ENCODE results near the gene PTPN20. TPM values are rescaled to one million over a fixed set of nuclear protein-coding genes. Genes with fewer than 3 reads are reported as not detected.
A peak's percentile ranks its signal among the peaks of the same experiment; 100 is the strongest.
"Not testable (repeated sequence)": the region's sequence is repeated elsewhere in the genome, so short reads cannot be mapped to it uniquely, and the experiment has no call there.

The PTPN20 gene
- 1 to 10 TPM; 3.8 to 5.9 (median 4.2) TPM for total RNA-seq
- 1 to 10 TPM; 1.3 to 4.8 (median 4.0) TPM for polyA plus RNA-seq
- long read RNA-seq, donor 1, partial matches to known transcripts, result 0 of 2 reads
- long read RNA-seq, donor 1, other reads (novel, unspliced or antisense), result 1 of 2 reads
- long read RNA-seq, donor 2, partial matches to known transcripts, result 0 of 11 reads
- long read RNA-seq, donor 2, other reads (novel, unspliced or antisense), result 6 of 11 reads

GRCh38 chr10:46911144-46911876, at the start of gene PTPN20:
Gene PTPN20 (plus strand): TSS chr10:46911428. CDS start chr10:46932500, 21,072 bp downstream.
- H3K27me3 ChIP-seq (ENCODE audit: insufficient read depth in 3 of 3, low read length in 2 of 3); H3K4me1 ChIP-seq; intact Hi-C loops (cut with DNase I); H3K36me3 ChIP-seq (ENCODE audit: insufficient read depth in 1 of 2, low read depth in 1 of 2); H3K9me3 ChIP-seq; H3K27ac ChIP-seq: not testable (repeated sequence)
- DNase-seq (peak; percentile 63 to 67), ATAC-seq (peak; percentile 94 to 99 (median 98))
- 14 to 19% (median 15%) methylated on average over 18 to 22 of the region's 50 CpGs for WGBS, 3 donors
- H3K4me3 ChIP-seq, result peak within 1 kb of the TSS; percentile 56

GRCh38 chr10:46869716-46870115, 41.5 kb upstream of the PTPN20 start:
- H3K27me3 ChIP-seq (ENCODE audit: insufficient read depth in 3 of 3, low read length in 2 of 3); H3K9me3 ChIP-seq; intact Hi-C loops (cut with DNase I); H3K36me3 ChIP-seq (ENCODE audit: insufficient read depth in 1 of 2, low read depth in 1 of 2); DNase-seq; H3K4me3 ChIP-seq; H3K27ac ChIP-seq; H3K4me1 ChIP-seq; ATAC-seq: not testable (repeated sequence)

GRCh38 chr10:46871583-46871982, 39.6 kb upstream of the PTPN20 start:
- DNase-seq; H3K9me3 ChIP-seq; H3K4me1 ChIP-seq; ATAC-seq; H3K36me3 ChIP-seq (ENCODE audit: insufficient read depth in 1 of 2, low read depth in 1 of 2); intact Hi-C loops (cut with DNase I); H3K27me3 ChIP-seq (ENCODE audit: insufficient read depth in 3 of 3, low read length in 2 of 3); H3K4me3 ChIP-seq; H3K27ac ChIP-seq: not testable (repeated sequence)
- 92 to 95% (median 94%) methylated on average over 3 to 4 of the region's 4 CpGs for WGBS, 3 donors

GRCh38 chr10:46875304-46875703, 35.9 kb upstream of the PTPN20 start:
- H3K27me3 ChIP-seq (ENCODE audit: insufficient read depth in 3 of 3, low read length in 2 of 3); H3K27ac ChIP-seq; DNase-seq; H3K4me1 ChIP-seq; intact Hi-C loops (cut with DNase I); ATAC-seq; H3K36me3 ChIP-seq (ENCODE audit: insufficient read depth in 1 of 2, low read depth in 1 of 2); H3K9me3 ChIP-seq; H3K4me3 ChIP-seq: not testable (repeated sequence)
- 72 to 77% (median 75%) methylated on average over 2 to 4 of the region's 6 CpGs for WGBS, 3 donors

GRCh38 chr10:46876773-46877172, 34.5 kb upstream of the PTPN20 start:
- H3K9me3 ChIP-seq; H3K36me3 ChIP-seq (ENCODE audit: insufficient read depth in 1 of 2, low read depth in 1 of 2); DNase-seq; ATAC-seq; intact Hi-C loops (cut with DNase I); H3K4me3 ChIP-seq; H3K4me1 ChIP-seq; H3K27ac ChIP-seq; H3K27me3 ChIP-seq (ENCODE audit: insufficient read depth in 3 of 3, low read length in 2 of 3): not testable (repeated sequence)
- WGBS, 3 donors, result 86 to 93% (median 90%) methylated on average over 4 of the region's 5 CpGs

- H3K4me3 ChIP-seq; ATAC-seq; DNase-seq; H3K27me3 ChIP-seq (ENCODE audit: insufficient read depth in 3 of 3, low read length in 2 of 3); H3K36me3 ChIP-seq (ENCODE audit: insufficient read depth in 1 of 2, low read depth in 1 of 2); H3K4me1 ChIP-seq; H3K9me3 ChIP-seq; intact Hi-C loops (cut with DNase I); H3K27ac ChIP-seq: not testable (repeated sequence)
- 22 to 33% (median 25%) methylated on average over 7 of the region's 7 CpGs for WGBS, 3 donors
Measured at GRCh38 chr10:46878761-46879160, 32.5 kb upstream of the PTPN20 start.

GRCh38 chr10:46890813-46891611, 20.2 kb upstream of the PTPN20 start:
- H3K4me1 ChIP-seq; intact Hi-C loops (cut with DNase I); ATAC-seq; DNase-seq; H3K27me3 ChIP-seq (ENCODE audit: insufficient read depth in 3 of 3, low read length in 2 of 3); H3K4me3 ChIP-seq; H3K27ac ChIP-seq; H3K36me3 ChIP-seq (ENCODE audit: insufficient read depth in 1 of 2, low read depth in 1 of 2); H3K9me3 ChIP-seq: not testable (repeated sequence)
- 21 to 23% (median 22%) methylated on average over 8 to 9 of the region's 11 CpGs for WGBS, 3 donors

- intact Hi-C loops (cut with DNase I); H3K4me1 ChIP-seq; H3K4me3 ChIP-seq; H3K27me3 ChIP-seq (ENCODE audit: insufficient read depth in 3 of 3, low read length in 2 of 3); H3K9me3 ChIP-seq; DNase-seq; H3K27ac ChIP-seq; H3K36me3 ChIP-seq (ENCODE audit: insufficient read depth in 1 of 2, low read depth in 1 of 2); ATAC-seq: not testable (repeated sequence)
- WGBS, 3 donors, result 73 to 81% (median 74%) methylated on average over 5 to 7 of the region's 7 CpGs
Measured at GRCh38 chr10:46896762-46897692, 14.2 kb upstream of the PTPN20 start.

GRCh38 chr10:46901247-46901646, 10.0 kb upstream of the PTPN20 start:
- WGBS, 3 donors, result 30 to 38% (median 36%) methylated on average over 2 of the region's 2 CpGs
- H3K27ac ChIP-seq; H3K4me1 ChIP-seq; DNase-seq; H3K27me3 ChIP-seq (ENCODE audit: insufficient read depth in 3 of 3, low read length in 2 of 3); H3K4me3 ChIP-seq; H3K36me3 ChIP-seq (ENCODE audit: insufficient read depth in 1 of 2, low read depth in 1 of 2); intact Hi-C loops (cut with DNase I); ATAC-seq; H3K9me3 ChIP-seq: not testable (repeated sequence)

- H3K27ac ChIP-seq; H3K9me3 ChIP-seq; H3K27me3 ChIP-seq (ENCODE audit: insufficient read depth in 3 of 3, low read length in 2 of 3); ATAC-seq; DNase-seq; H3K36me3 ChIP-seq (ENCODE audit: insufficient read depth in 1 of 2, low read depth in 1 of 2); H3K4me3 ChIP-seq; intact Hi-C loops (cut with DNase I); H3K4me1 ChIP-seq: not testable (repeated sequence)
- WGBS, 3 donors, result 86 to 100% (median 88%) methylated on average over 2 of the region's 5 CpGs
Measured at GRCh38 chr10:46903874-46904273, 7.4 kb upstream of the PTPN20 start.

All from psoas muscle (tissue), 8 donors.